HG03457 (cell line): ENCODE data around the gene SLC26A11.
"Not testable (repeated sequence)": the region's sequence is repeated elsewhere in the genome, so short reads cannot be mapped to it uniquely, and the experiment has no call there.

Source experiments
- ATAC-seq: cut with Tn5 transposase; IDR thresholded peaks from one replicate; pipeline ENCODE4 v1.9.1; 2021; ENCODE audit warnings: moderate number of reproducible peaks; ENCODE audit not compliant: unreplicated experiment

SLC26A11 gene

GRCh38 chr17:80195671-80196529, 24.3 kb upstream of the SLC26A11 start:
- ATAC-seq, result no peak

GRCh38 chr17:80196652-80197051, 23.6 kb upstream of the SLC26A11 start:
- ATAC-seq, result no peak

- ATAC-seq, result no peak
Measured at GRCh38 chr17:80198144-80198661, 22.0 kb upstream of the SLC26A11 start.

- not testable (repeated sequence) for ATAC-seq
Measured at GRCh38 chr17:80199295-80199694, 20.9 kb upstream of the SLC26A11 start.

GRCh38 chr17:80201446-80201845, 18.8 kb upstream of the SLC26A11 start:
- no peak for ATAC-seq

- no peak for ATAC-seq
Measured at GRCh38 chr17:80202197-80202596, 18.0 kb upstream of the SLC26A11 start.

GRCh38 chr17:80203471-80203963, 16.7 kb upstream of the SLC26A11 start:
- ATAC-seq, result no peak

- ATAC-seq, result no peak
Measured at GRCh38 chr17:80204626-80205468, 15.4 kb upstream of the SLC26A11 start.

GRCh38 chr17:80205811-80206210, 14.4 kb upstream of the SLC26A11 start:
- ATAC-seq, result no peak

GRCh38 chr17:80208050-80208449, 12.2 kb upstream of the SLC26A11 start:
- no peak for ATAC-seq

GRCh38 chr17:80209765-80210164, 10.5 kb upstream of the SLC26A11 start:
- no peak for ATAC-seq

GRCh38 chr17:80210348-80211108, 9.7 kb upstream of the SLC26A11 start:
- ATAC-seq, result no peak

GRCh38 chr17:80212109-80212508, 8.1 kb upstream of the SLC26A11 start:
- no peak for ATAC-seq

GRCh38 chr17:80212511-80212910, 7.7 kb upstream of the SLC26A11 start:
- no peak for ATAC-seq

- ATAC-seq, result no peak
Measured at GRCh38 chr17:80212962-80213642, 7.1 kb upstream of the SLC26A11 start.

GRCh38 chr17:80213643-80213975, 6.6 kb upstream of the SLC26A11 start:
- ATAC-seq, result no peak

GRCh38 chr17:80214012-80214877, 6.0 kb upstream of the SLC26A11 start:
- ATAC-seq, result no peak

- no peak for ATAC-seq
Measured at GRCh38 chr17:80214878-80215210, 5.4 kb upstream of the SLC26A11 start.
